Progenitor cell of endocrine pancreas (in vitro differentiated cells): ENCODE measurements around the gene OSCAR. TPM values are rescaled to one million over a fixed set of nuclear protein-coding genes. Genes with fewer than 3 reads are reported as not detected.

Experiments used
- DNase-seq: peaks from one replicate; pipeline ENCODE4 v3.0.0; 2021; ENCODE audit warnings: low spot score; ENCODE audit not compliant: unreplicated experiment
- H3K27ac Mint-ChIP-seq: 2 replicates; pipeline ENCODE4 v1.8.0; 2021; ENCODE audit warnings: mild to moderate bottlenecking, moderate library complexity, mixed read lengths
- H3K27me3 Mint-ChIP-seq: 2 replicates; pipeline ENCODE4 v1.8.0; 2021; ENCODE audit warnings: mixed read lengths
- H3K36me3 Mint-ChIP-seq: 2 replicates; pipeline ENCODE4 v1.8.0; 2022; ENCODE audit warnings: mixed read lengths; ENCODE audit not compliant: insufficient read depth
- H3K4me1 Mint-ChIP-seq: 2 replicates; pipeline ENCODE4 v1.8.0; 2021; ENCODE audit warnings: low read depth, mixed read lengths
- H3K4me3 Mint-ChIP-seq: 2 replicates; pipeline ENCODE4 v1.8.0; 2021; ENCODE audit warnings: low read depth, mild to moderate bottlenecking, moderate library complexity, mixed read lengths
- H3K9me3 Mint-ChIP-seq: 2 replicates; pipeline ENCODE4 v1.8.0; 2021; ENCODE audit warnings: low read depth, mixed read lengths
- total RNA-seq: library from RNA; stranded (reverse); gene quantifications from 2 replicates; pipeline ENCODE4 v1.2.1, GENCODE V29; 2021
- TF ChIP-seq, protein P1 (sequence below): fragments of 200-600 bp; sonication (generic); IDR thresholded peaks from one replicate; pipeline ENCODE4 v1.5.0; 2021; ENCODE audit warnings: antibody characterized with exemption, mild to moderate bottlenecking; ENCODE audit not compliant: unreplicated experiment

The OSCAR gene
- total RNA-seq, 1 donor from 2014 or later: not detected

DNA sequence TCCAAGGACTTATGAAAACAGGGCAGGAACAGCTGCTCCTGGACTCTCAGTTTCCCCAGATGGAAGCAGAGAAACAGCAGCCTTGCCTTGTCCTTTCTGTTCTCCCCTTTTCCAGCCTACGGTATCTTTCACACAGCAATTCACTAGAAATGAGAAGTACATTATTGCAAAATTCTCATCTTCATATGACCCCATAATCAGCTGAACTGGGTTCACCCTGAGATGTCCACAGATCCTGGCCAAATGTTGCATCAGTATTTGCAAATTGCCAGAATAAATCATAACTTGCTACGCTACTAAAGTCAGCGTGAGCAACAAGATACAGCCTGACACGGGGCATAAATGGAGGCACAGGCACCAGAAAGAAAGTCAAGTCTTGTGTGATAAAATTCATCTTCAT, 53.0 kb downstream of the OSCAR start:
- TF ChIP-seq, protein P1, sequence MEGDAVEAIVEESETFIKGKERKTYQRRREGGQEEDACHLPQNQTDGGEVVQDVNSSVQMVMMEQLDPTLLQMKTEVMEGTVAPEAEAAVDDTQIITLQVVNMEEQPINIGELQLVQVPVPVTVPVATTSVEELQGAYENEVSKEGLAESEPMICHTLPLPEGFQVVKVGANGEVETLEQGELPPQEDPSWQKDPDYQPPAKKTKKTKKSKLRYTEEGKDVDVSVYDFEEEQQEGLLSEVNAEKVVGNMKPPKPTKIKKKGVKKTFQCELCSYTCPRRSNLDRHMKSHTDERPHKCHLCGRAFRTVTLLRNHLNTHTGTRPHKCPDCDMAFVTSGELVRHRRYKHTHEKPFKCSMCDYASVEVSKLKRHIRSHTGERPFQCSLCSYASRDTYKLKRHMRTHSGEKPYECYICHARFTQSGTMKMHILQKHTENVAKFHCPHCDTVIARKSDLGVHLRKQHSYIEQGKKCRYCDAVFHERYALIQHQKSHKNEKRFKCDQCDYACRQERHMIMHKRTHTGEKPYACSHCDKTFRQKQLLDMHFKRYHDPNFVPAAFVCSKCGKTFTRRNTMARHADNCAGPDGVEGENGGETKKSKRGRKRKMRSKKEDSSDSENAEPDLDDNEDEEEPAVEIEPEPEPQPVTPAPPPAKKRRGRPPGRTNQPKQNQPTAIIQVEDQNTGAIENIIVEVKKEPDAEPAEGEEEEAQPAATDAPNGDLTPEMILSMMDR: no peak

DNA sequence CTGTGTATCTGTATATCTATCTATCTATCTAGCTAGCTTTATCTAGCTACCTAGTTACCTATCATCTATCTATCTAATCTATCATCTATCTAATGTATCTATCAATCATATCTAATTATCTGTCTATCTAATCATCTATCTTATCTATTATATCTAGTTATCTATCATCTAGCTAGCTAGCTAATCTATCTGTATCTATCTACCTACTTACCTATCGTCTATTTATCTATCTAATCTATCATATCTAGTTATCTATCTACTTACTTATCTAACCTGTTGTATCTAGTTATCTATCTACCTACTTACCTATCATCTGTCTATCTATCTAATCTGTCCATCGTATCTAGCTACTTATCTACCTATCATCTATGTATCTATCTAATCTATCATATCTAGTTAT, 54.8 kb downstream of the OSCAR start:
- Mint-ChIP-seq H3K4me3 (no peak overlapping the region), H3K27ac (no peak overlapping the region), H3K9me3 (no peaks in the 10 kb centered on the region), H3K27me3 (peaks cover 54% of the 10 kb centered on the region), H3K36me3 (no peaks in the 10 kb centered on the region), H3K4me1 (no peaks in the 10 kb centered on the region)
- TF ChIP-seq, protein P1: no peak
- no peak for DNase-seq

More for the DNA sequence above, 53.0 kb downstream of the OSCAR start:
- DNase-seq: no peak
- Mint-ChIP-seq H3K9me3 (no peaks in the 10 kb centered on the region), H3K4me3 (no peak overlapping the region), H3K27me3 (peaks cover 48% of the 10 kb centered on the region), H3K27ac (no peak overlapping the region), H3K4me1 (no peaks in the 10 kb centered on the region), H3K36me3 (no peaks in the 10 kb centered on the region)

Other genes starting within 250 kb of the OSCAR start
- 80.2 and 80.4 TPM in 2 replicates for gene MYADM, start 232.9 kb downstream of the OSCAR start, total RNA-seq
- gene PRKCG, start 218.6 kb downstream of the OSCAR start, total RNA-seq: 6.5 and 8.4 TPM in 2 replicates
- 0.18 TPM in 1 of 2 replicates, not detected in the other for gene CACNG7, start 191.5 kb downstream of the OSCAR start, total RNA-seq
- 0.36 and 0.40 TPM in 2 replicates for gene CACNG8, start 137.9 kb downstream of the OSCAR start, total RNA-seq
- 7.6 and 8.4 TPM in 2 replicates for gene CACNG6, start 109.2 kb downstream of the OSCAR start, total RNA-seq
- gene VSTM1, start 36.9 kb downstream of the OSCAR start, total RNA-seq: not detected in 2 replicates
- not detected in 2 replicates for gene TARM1, start 19.4 kb downstream of the OSCAR start, total RNA-seq
- 139 and 162 TPM in 2 replicates for gene NDUFA3, start 2.1 kb upstream of the OSCAR start, total RNA-seq
- 21.1 and 21.8 TPM in 2 replicates for gene TFPT, start 14.9 kb upstream of the OSCAR start, total RNA-seq
- 71.3 and 78.8 TPM in 2 replicates for gene PRPF31, start 15.0 kb upstream of the OSCAR start, total RNA-seq
- 75.4 and 77.3 TPM in 2 replicates for gene CNOT3, start 37.0 kb upstream of the OSCAR start, total RNA-seq
- gene LENG1, start 58.9 kb upstream of the OSCAR start, total RNA-seq: 6.8 and 7.2 TPM in 2 replicates
- 119 and 125 TPM in 2 replicates for gene TMC4, start 72.4 kb upstream of the OSCAR start, total RNA-seq
- 91.5 and 99.1 TPM in 2 replicates for gene MBOAT7, start 88.8 kb upstream of the OSCAR start, total RNA-seq
- 38.6 and 39.7 TPM in 2 replicates for gene TSEN34, start 90.5 kb upstream of the OSCAR start, total RNA-seq
- gene RPS9, start 100.1 kb upstream of the OSCAR start, total RNA-seq: 1,160 and 1,179 TPM in 2 replicates
- gene LILRB3, start 122.2 kb upstream of the OSCAR start, total RNA-seq: 0.50 TPM in 1 of 2 replicates, not detected in the other
- gene LILRA6, start 142.0 kb upstream of the OSCAR start, total RNA-seq: not detected in 2 replicates
- not detected in 2 replicates for gene LILRB5, start 156.5 kb upstream of the OSCAR start, total RNA-seq
- gene LILRB2, start 180.3 kb upstream of the OSCAR start, total RNA-seq: not detected in 2 replicates
- gene LILRA5, start 212.4 kb upstream of the OSCAR start, total RNA-seq: not detected in 2 replicates
- gene LILRA4, start 238.4 kb upstream of the OSCAR start, total RNA-seq: not detected in 2 replicates